Ishikawa (cell line): ENCODE data around the gene GLCCI1.

Experiments used
- CEBPB ChIP-seq: IDR thresholded peaks from 2 replicates; pipeline ENCODE4 v1.6.1; 2012
- EP300 ChIP-seq: IDR thresholded peaks from 2 replicates; pipeline ENCODE4 v1.6.1; 2012; ENCODE audit warnings: borderline replicate concordance
- NFIC ChIP-seq: IDR thresholded peaks from 2 replicates; pipeline ENCODE4 v1.6.1; 2012
- RAD21 ChIP-seq: IDR thresholded peaks from 2 replicates; pipeline ENCODE4 v1.6.1; 2012; ENCODE audit warnings: low read depth
- TF ChIP-seq, protein P1 (sequence below): IDR thresholded peaks from 2 replicates; pipeline ENCODE4 v1.6.1; 2012

GRCh38 chr7:7966141-7966734 is 2.4 kb upstream of the GLCCI1 start:
- TF ChIP-seq EP300 (no peak), NFIC (no peak), CEBPB (no peak), RAD21 (no peak)
- TF ChIP-seq, protein P1, sequence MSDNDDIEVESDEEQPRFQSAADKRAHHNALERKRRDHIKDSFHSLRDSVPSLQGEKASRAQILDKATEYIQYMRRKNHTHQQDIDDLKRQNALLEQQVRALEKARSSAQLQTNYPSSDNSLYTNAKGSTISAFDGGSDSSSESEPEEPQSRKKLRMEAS = no peak
